CD4-positive, alpha-beta T cell (primary cell): ENCODE results near the gene STX1B. TPM values are rescaled to one million over a fixed set of nuclear protein-coding genes. Genes with fewer than 3 reads are reported as not detected.

Experiments used
- ATAC-seq: fragments of 200-7000 bp; cut with Tn5 transposase; one replicate; pipeline ENCODE4 v1.10.0; 2022; ENCODE audit warnings: mild to moderate bottlenecking; ENCODE audit not compliant: poor library complexity
- CTCF ChIA-PET: fragments of 350-600 bp; sonication (Branson Sonifier 250); formaldehyde crosslinking; loops from one replicate; lab custom pipeline; 2021; ENCODE audit warnings: antibody characterized with exemption, inconsistent platforms; lab: Charles Lee
- POLR2A ChIA-PET: fragments of 350-600 bp; sonication (Branson Sonifier 250); formaldehyde crosslinking; loops from one replicate; lab custom pipeline; 2021; ENCODE audit warnings: antibody characterized with exemption, inconsistent platforms; lab: Charles Lee
- DNase-seq, 14 experiments: peaks; one replicate each; pipeline ENCODE4 v3.0.0-alpha.2; 2013 to 2020; ENCODE audit warnings: mixed read lengths in 2 of 14
- H3K27ac ChIP-seq, 2 donors: one replicate each; pipeline versions ENCODE4 v1.5.1 to v1.7.0; 2013; ENCODE audit warnings: low read length in 2 of 2, low read depth in 1 of 2, mild to moderate bottlenecking in 1 of 2
- H3K27me3 ChIP-seq, 2 experiments: 1 replicate in 1 of 2; 2 replicates in 1 of 2; pipeline versions ENCODE4 v1.6.1 to v1.7.0; 2013; ENCODE audit warnings: low read length in 2 of 2, control low read depth in 1 of 2, mild to moderate bottlenecking in 1 of 2, moderate library complexity in 1 of 2; ENCODE audit not compliant: insufficient read depth in 2 of 2, control insufficient read depth in 1 of 2
- H3K36me3 ChIP-seq: one replicate; pipeline ENCODE4 v1.6.1; 2013; ENCODE audit warnings: low read length, control low read depth; ENCODE audit not compliant: insufficient read depth
- H3K4me1 ChIP-seq: one replicate; pipeline ENCODE4 v1.6.1; 2013; ENCODE audit warnings: low read length, control low read depth; ENCODE audit not compliant: insufficient read depth
- H3K4me3 ChIP-seq: one replicate; pipeline ENCODE4 v1.5.1; 2013; ENCODE audit warnings: mild to moderate bottlenecking, low read length, moderate library complexity
- H3K9me3 ChIP-seq, 2 experiments: 1 replicate in 1 of 2; 2 replicates in 1 of 2; pipeline versions ENCODE4 v1.6.1 to v1.7.0; 2013; ENCODE audit warnings: low read length in 2 of 2, mild to moderate bottlenecking in 2 of 2, control low read depth in 1 of 2, moderate library complexity in 1 of 2; ENCODE audit not compliant: control insufficient read depth in 1 of 2, insufficient read depth in 1 of 2
- H3K27ac Mint-ChIP-seq: one replicate; pipeline ENCODE4 v1.8.0; 2020; ENCODE audit warnings: mixed read lengths
- H3K27me3 Mint-ChIP-seq: one replicate; pipeline ENCODE4 v1.8.0; 2021; ENCODE audit warnings: mixed read lengths
- H3K36me3 Mint-ChIP-seq: one replicate; pipeline ENCODE4 v1.8.0; 2021; ENCODE audit warnings: low read depth, mixed read lengths
- H3K4me1 Mint-ChIP-seq: one replicate; pipeline ENCODE4 v1.8.0; 2021; ENCODE audit warnings: low read depth, mixed read lengths
- H3K4me3 Mint-ChIP-seq: one replicate; pipeline ENCODE4 v1.8.0; 2020; ENCODE audit warnings: mild to moderate bottlenecking, mixed read lengths
- H3K9me3 Mint-ChIP-seq: one replicate; pipeline ENCODE4 v1.8.0; 2020; ENCODE audit warnings: mixed read lengths
- CTCF ChIP-seq: fragments of 200-600 bp; IDR thresholded peaks from one replicate; pipeline ENCODE4 v1.8.0; 2022; ENCODE audit warnings: antibody characterized with exemption, mild to moderate bottlenecking
- intact Hi-C, 2 experiments: fragments of 100-400 bp; cut with DNase I in 1 of 2; cut with micrococcal nuclease in 1 of 2; formaldehyde crosslinking; loops; one replicate each; pipeline versions ENCODE4 v1.15.1 to v1.9.0; 2023 to 2025; cut with DNase I, micrococcal nuclease
- total RNA-seq, 174 experiments: library from RNA in 2 of 174; stranded (reverse) in 2 of 174; gene quantifications; one replicate each; pipeline ENCODE4 v1.2.3 and lab custom pipeline; 2021 to 2026

The STX1B gene
- total RNA-seq, 2 experiments from 2014 or later: 2.9 to 3.1 TPM

GRCh38 chr16:30965436-30965835 is 45.0 kb downstream of the STX1B start:
- ChIA-PET POLR2A (no interaction called here), CTCF (interaction anchor here (1.3 kb wide), 1 partner anchor 121 kb away, joined by 3 read pairs; no protein-coding TSS in a partner anchor)
- H3K9me3 ChIP-seq: no peaks in the 10 kb centered on the region
- Mint-ChIP-seq H3K4me1 (peaks cover 1% of the 10 kb centered on the region), H3K36me3 (peaks cover 88% of the 10 kb centered on the region), H3K4me3 (no peak overlapping the region), H3K27me3 (no peaks in the 10 kb centered on the region), H3K9me3 (no peaks in the 10 kb centered on the region), H3K27ac (no peak overlapping the region)
- no peak for TF ChIP-seq CTCF
- no peak for DNase-seq
- no peak for ATAC-seq
- intact Hi-C loops: no loop called here
- no peaks in the 10 kb centered on the region for H3K4me1 ChIP-seq
- peaks cover 83% of the 10 kb centered on the region for H3K36me3 ChIP-seq
- H3K4me3 ChIP-seq: no peak overlapping the region
- H3K27ac ChIP-seq: no peak overlapping the region
- no peaks in the 10 kb centered on the region for H3K27me3 ChIP-seq

- CTCF ChIA-PET: interaction anchor here (1.3 kb wide), 1 partner anchor 120 kb away, joined by 3 read pairs; no protein-coding TSS in a partner anchor
- peaks cover 88% of the 10 kb centered on the region for H3K36me3 ChIP-seq
Measured at GRCh38 chr16:30964574-30965226, 45.7 kb downstream of the STX1B start.

DNA sequence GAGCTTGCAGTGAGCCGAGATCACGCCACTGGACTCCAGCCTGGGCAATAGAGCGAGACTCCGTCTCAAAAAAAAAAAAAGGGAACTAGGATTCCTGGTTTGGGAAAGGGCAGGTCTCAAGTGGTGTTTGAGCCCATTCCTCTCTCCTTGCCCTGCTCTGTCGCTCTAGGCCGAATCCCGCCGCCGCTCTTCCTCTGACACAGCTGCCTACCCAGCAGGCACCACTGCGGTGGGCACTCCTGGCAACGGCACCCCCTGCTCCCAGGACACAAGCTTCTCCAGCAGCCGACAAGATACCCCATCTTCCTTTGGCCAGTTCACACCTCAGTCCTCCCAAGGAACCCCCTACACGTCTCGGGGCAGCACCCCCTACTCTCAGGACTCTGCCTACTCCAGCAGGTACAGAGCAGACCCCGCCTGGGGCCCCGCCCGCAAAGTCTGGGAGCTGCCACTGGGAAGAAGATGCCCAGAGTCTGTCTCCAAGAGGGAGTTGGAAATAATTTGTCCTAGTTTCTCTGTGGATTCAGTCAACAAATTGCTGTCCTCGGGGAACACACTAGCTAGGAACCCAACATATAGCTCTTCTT is 46.4 kb downstream of the STX1B start:
- H3K27ac Mint-ChIP-seq: no peak overlapping the region
- POLR2A ChIA-PET: interaction anchor here (0.9 to 1.2 kb wide), 2 partner anchors 10 to 14 kb away, joined by 3 read pairs; no protein-coding TSS in a partner anchor
- no peak overlapping the region for H3K27ac ChIP-seq
- H3K36me3 Mint-ChIP-seq: peaks cover 90% of the 10 kb centered on the region
- no peak overlapping the region for H3K4me3 Mint-ChIP-seq
- no peaks in the 10 kb centered on the region for H3K9me3 ChIP-seq
- no peak for TF ChIP-seq CTCF
- ATAC-seq (no peak), DNase-seq (no peak)
- H3K27me3 Mint-ChIP-seq: no peaks in the 10 kb centered on the region
- H3K4me1 Mint-ChIP-seq: peaks cover 15% of the 10 kb centered on the region
- CTCF ChIA-PET: interaction anchor here (0.7 to 1.3 kb wide), 2 partner anchors 10 to 120 kb away, joined by 3 read pairs; no protein-coding TSS in a partner anchor
- H3K4me3 ChIP-seq: no peak overlapping the region
- H3K4me1 ChIP-seq: peaks cover 4% of the 10 kb centered on the region
- peaks cover 88% of the 10 kb centered on the region for H3K36me3 ChIP-seq
- intact Hi-C loops: no loop called here
- H3K27me3 ChIP-seq: no peaks in the 10 kb centered on the region
- H3K9me3 Mint-ChIP-seq: no peaks in the 10 kb centered on the region

More at GRCh38 chr16:30964574-30965226, 45.7 kb downstream of the STX1B start:
- Mint-ChIP-seq H3K9me3 (no peaks in the 10 kb centered on the region), H3K27me3 (no peaks in the 10 kb centered on the region), H3K4me3 (peak overlapping the region; percentile 11), H3K4me1 (peaks cover 9% of the 10 kb centered on the region), H3K27ac (no peak overlapping the region), H3K36me3 (peaks cover 90% of the 10 kb centered on the region)
- Histone ChIP-seq H3K27me3 (no peaks in the 10 kb centered on the region), H3K9me3 (no peaks in the 10 kb centered on the region), H3K4me1 (no peaks in the 10 kb centered on the region), H3K4me3 (no peak overlapping the region), H3K27ac (no peak overlapping the region)
- DNase-seq (no peak), ATAC-seq (no peak)
- POLR2A ChIA-PET: interaction anchor here (0.9 to 1.2 kb wide), 2 partner anchors 11 to 15 kb away, joined by 3 read pairs; no protein-coding TSS in a partner anchor
- intact Hi-C loops: no loop called here
- TF ChIP-seq CTCF: no peak
